ENCODE measurements around the gene ACOT12.
"Not testable (repeated sequence)": the region's sequence is repeated elsewhere in the genome, so short reads cannot be mapped to it uniquely, and the experiment has no call there.

The ACOT12 gene

DNA sequence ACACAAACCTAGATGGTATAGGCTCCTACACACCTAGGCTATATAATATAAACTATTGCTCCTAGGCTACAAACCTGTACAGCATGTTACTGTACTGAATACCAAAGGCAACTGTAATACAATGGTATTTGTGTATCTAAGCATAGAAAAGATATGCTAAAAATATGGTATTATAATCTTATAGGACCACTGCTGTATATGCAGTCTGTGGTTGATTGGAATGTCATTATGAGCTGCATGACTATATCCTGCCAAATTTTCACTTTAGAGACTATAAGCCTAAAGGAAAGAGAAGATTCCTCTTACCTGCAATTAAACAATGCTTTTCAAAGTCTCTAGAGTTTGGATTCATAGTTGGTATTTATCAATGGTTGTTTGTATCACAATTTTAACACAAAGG, 24.7 kb upstream of the ACOT12 start:
- TF ChIP-seq CTCF (IDR thresholded peaks at IDR 0.05; ENCODE audit: control insufficient read depth, extremely low read depth, insufficient read depth) = no peak
- DNase-seq (ENCODE audit: low read depth) = no peak
- H3K4me3 ChIP-seq (ENCODE audit: low read depth, low read length) = no peak overlapping the region

DNA sequence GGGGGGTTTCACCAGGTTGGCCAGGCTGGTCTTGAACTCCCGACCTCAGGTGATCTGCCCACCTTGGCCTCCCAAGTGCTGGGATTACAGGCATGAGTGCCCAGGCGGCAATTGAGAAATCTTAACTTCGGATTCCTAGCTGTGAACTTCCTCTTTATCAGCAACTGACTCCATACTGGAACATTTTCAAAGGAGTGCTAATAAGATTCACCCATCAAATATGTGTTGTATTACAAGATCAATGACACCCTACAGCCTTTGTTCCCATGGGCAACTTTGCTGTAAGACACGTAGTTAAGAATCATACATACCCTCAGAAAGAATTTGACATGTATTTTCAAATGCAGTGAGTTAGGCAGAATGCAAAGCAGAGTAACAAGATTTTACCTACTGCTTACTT, 23.1 kb upstream of the ACOT12 start:
- no peak overlapping the region for H3K4me3 ChIP-seq (ENCODE audit: low read depth, low read length)
- no peak for DNase-seq (ENCODE audit: low read depth)
- no peak for TF ChIP-seq CTCF (IDR thresholded peaks at IDR 0.05; ENCODE audit: control insufficient read depth, extremely low read depth, insufficient read depth)

- H3K4me3 ChIP-seq (ENCODE audit: low read depth, low read length) = no peak overlapping the region
- TF ChIP-seq CTCF (IDR thresholded peaks at IDR 0.05; ENCODE audit: control insufficient read depth, extremely low read depth, insufficient read depth) = no peak
- no peak for DNase-seq (ENCODE audit: low read depth)
Observed at GRCh38 chr5:81409896-81410295, 16.0 kb upstream of the ACOT12 start.

GRCh38 chr5:81409361-81409760, 15.4 kb upstream of the ACOT12 start:
- no peak for TF ChIP-seq CTCF (IDR thresholded peaks at IDR 0.05; ENCODE audit: control insufficient read depth, extremely low read depth, insufficient read depth)

GRCh38 chr5:81408496-81408895, 14.6 kb upstream of the ACOT12 start:
- DNase-seq (ENCODE audit: low read depth) = no peak
- H3K4me3 ChIP-seq (ENCODE audit: low read depth, low read length) = no peak overlapping the region
- TF ChIP-seq CTCF (IDR thresholded peaks at IDR 0.05; ENCODE audit: control insufficient read depth, extremely low read depth, insufficient read depth) = no peak

More at GRCh38 chr5:81409361-81409760, 15.4 kb upstream of the ACOT12 start:
- DNase-seq (ENCODE audit: low read depth) = no peak
- no peak overlapping the region for H3K4me3 ChIP-seq (ENCODE audit: low read depth, low read length)

DNA sequence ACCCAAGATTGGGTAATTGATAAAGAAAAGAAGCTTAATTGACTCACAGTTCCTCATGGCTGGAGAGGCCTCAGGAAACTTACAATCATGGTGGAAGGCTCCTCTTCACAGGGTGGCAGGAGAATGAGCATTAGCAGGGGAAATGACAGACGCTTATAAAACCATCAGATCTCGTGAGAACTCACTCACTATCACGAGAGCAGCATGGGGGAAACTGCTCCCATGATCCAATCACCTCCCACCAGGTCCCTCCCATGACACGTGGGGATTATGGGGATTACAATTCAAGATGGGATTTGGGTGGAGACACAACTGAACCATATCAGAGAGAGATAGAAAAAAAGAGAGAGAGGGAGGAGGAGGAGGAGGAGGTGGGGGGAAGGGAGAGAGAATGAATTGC, 13.9 kb upstream of the ACOT12 start:
- H3K4me3 ChIP-seq (ENCODE audit: low read depth, low read length); DNase-seq (ENCODE audit: low read depth): not testable (repeated sequence)

DNA sequence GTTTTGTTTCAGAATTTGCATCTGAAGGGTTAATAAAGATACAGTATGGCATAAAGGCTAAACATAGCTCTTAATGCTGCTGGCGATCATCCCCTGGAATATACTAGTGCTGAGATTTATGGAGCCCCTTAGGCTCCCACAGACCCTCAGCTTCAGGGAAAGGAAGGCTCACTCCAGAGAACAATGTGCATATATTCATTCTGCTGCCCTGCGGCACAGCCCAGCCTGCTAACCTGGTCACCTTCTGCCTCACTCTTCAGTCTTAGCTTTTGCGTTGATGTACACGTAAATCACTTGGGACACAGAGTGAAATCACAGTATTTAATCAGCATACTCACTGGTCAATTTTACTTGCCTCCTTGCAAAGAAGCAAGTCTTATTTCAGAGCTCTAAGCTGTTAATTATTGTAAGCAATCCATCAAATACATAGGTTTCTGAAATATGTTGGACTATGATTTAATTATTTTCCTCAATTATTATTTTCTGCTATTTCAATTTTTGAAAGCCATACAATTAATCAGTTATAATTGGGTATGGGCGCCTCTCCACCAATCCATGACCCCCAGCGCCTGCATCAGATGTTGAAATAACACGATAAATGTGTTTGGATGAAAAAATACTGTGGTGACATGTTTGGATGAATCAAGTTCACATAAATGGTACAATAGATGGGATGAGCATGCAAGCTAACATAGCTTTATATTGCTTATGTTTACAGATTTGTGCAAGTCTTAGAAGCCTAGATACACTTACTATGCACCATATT, 11.4 kb upstream of the ACOT12 start:
- DNase-seq (ENCODE audit: low read depth) = no peak
- TF ChIP-seq CTCF (IDR thresholded peaks at IDR 0.05; ENCODE audit: control insufficient read depth, extremely low read depth, insufficient read depth) = no peak
- no peak overlapping the region for H3K4me3 ChIP-seq (ENCODE audit: low read depth, low read length)

Measured in LNCaP clone FGC (cell line).